Activated T-cell treated with anti-CD3 and anti-CD28 coated beads, Interleukin-2, amount 50 U/mL, for 48 hours (primary cell): ENCODE data around the gene SLC28A2.
A peak's percentile ranks its signal among the peaks of the same experiment; 100 is the strongest.
"Not testable (repeated sequence)": the region's sequence is repeated elsewhere in the genome, so short reads cannot be mapped to it uniquely, and the experiment has no call there.

Source experiments
- DNase-seq, 2 experiments: peaks; one replicate each; pipeline ENCODE4 v3.0.0-alpha.2; 2020

Gene SLC28A2

DNA sequence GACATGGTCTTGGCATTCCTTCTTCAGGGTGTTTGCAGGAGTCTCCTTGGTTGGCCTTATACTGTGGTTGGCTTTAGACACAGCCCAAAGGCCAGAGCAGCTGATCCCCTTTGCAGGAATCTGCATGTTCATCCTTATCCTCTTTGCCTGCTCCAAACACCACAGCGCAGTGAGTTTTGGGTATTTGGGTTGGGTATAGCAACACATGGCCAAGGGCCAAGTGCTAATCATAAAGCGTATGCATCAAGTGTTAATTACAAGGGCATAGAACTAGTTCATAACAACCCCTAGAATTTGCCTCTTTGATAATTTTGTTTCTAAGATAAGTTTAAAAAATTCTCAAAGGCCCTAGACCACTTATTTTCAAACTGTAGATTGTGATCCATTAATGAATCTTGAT lies 11.8 kb downstream of the SLC28A2 start:
- DNase-seq: no peak

DNA sequence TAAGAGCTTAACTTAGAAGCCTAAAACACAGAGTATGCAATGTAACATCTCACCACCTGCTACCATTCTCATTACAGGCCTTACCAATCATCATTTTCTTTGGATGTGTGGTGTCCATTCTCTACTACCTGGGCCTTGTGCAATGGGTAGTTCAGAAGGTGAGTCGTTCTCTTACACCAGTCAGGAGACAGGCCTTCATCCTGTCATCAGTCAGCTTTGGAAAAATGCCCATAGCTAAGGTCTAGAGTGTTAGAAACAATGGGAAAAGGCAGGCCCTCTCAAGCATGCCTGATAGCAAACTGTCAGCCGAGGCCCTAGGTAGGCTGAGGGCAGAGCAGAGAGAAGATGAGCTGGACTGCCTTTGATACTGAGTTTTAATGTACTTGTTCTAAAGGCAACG lies 13.5 kb downstream of the SLC28A2 start:
- DNase-seq: no peak

DNA sequence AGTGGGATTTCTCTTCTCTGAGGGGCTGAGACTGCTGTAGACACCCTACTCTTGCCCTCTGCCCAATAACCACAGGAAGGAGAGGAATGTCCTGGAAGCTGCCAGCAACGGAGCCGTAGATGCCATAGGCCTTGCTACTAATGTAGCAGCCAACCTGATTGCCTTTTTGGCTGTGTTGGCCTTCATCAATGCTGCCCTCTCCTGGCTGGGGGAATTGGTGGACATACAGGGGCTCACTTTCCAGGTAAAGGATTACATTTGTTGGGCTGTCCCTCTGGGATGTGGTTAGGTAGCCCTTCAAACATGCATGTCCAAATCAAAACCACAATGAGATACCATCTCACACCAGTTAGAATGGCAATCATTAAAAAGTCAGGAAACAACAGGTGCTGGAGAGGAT lies 16.1 kb downstream of the SLC28A2 start:
- no peak for DNase-seq

DNA sequence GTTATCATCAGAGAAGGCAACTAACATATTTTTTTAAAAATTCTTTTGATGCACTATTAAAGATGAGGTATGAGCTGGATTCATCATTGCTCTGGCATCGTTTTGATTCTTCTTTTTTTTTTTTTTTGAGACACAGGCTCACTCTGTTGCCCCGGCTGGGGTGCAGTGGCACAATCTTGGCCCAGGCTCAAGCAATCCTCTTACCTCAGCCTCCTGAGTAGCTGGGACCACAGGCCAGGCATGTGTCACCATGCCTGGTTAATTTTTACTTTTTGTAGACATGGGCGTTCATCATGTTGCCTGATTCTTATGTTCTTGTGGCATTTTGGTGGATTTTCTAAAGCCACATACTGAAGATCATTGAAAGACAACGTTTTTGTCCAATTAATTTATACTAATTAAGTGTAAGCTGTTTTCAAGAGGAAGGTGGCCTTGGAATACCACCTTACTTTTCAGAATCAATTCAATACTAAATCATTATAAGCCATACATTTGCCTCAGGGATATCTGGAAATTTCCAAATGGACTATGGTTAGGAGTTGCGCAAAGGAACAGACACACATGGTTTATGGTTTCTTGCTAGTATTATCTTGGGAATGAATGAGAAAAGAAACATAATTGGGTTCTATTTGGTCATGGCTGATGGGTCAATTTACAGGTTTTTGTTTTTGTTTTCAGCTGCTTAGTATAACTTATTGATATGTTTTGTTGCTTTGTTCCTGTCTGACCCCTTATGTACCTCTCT lies 22.8 kb downstream of the SLC28A2 start:
- no peak for DNase-seq

DNA sequence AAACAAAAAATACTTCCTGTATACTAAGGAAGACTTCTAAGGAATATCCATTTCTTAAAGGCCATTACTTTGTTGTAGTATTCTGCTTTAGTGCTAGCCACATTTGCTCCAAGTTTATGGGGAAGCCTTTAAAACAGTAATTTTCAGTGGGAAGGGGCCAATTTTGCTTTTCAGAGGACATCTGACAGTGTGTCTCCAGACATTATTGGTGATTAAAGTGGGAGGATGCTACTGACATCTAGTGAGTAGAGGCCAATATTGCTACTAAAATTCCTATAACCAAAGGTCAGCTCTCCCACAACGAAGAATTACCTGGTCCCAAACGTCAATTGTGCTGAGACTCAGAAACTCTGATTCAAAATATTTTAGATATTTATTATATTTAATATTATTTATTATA lies 24.8 kb downstream of the SLC28A2 start:
- no peak for DNase-seq

DNA sequence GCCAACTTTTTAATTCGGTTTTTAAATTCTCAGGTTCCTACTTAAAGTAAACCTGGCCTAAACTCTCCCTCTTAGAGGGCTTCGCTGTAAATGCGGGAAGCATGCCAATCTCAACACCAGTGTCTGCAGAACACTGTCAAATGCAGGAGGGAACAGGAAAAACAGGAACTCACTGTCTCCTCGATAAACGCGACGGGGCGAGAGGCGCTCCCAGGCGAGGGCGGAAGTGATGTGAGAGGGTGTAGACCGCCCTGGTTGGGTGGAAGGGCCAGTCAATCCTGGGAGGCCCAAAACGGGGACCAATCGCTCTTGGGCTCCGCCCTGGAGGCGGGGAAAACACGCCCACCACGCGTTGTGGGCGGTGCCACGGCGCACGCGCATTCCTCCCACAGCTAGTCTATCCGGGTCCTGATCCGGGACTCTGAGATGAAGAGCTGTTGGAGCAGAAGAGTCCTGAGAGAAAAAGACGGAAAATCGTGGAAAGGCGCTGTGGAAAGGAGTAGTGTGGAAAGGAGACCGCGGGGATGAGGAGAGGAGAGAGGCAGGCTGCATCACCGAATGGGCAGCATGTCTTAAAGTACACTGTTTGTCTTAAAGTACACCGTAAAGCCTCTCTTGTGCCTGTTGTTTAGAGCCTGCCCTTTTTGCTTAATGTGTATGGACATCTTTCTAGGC lies 27.1 kb downstream of the SLC28A2 start:
- DNase-seq: peak; percentile 100

DNA sequence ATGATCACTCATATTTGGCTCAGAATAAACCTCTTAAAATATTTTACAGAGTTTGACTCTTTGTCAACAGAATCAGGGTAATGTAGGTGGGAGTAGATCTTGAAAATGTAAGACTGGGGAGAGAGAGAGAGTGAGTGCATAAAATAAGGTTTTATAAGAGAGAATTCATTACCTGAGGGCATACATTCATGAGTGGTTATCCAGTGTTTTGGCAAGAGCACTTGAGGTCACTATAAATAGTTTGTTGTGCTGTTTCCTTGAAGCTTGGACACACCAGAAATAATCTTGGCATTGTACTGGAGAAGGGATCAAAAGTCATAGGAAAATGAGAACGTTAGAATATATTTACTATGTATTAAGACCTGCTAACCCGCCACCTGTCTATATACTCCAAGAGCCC lies 33.4 kb downstream of the SLC28A2 start:
- DNase-seq: no peak

DNA sequence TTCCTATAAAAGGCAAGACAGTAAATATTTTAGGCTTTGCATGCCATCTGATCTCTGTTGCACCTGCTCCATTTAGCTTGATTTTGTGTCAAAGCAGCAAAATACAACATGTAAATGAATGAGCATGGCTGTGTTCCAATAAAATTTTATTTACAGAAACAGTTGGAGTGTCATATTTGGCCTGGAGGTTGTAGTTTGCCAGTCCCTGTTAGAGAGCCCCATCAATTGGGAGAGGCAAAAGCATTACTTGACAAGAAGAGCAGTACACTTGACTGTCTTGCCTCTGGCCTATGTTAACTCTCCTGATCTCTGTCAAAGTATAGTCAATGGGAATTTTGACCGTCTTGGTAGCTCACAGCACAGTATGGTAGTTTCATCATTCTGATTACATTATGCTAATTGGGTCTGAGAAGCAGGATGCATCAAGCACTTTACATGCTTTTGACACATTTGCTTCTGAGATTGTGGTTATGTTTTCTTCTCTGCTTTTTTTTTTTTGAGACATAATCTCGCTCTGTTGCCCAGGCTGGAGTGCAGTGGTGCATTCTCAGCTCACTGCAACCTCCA lies 35.4 kb downstream of the SLC28A2 start:
- no peak for DNase-seq

DNA sequence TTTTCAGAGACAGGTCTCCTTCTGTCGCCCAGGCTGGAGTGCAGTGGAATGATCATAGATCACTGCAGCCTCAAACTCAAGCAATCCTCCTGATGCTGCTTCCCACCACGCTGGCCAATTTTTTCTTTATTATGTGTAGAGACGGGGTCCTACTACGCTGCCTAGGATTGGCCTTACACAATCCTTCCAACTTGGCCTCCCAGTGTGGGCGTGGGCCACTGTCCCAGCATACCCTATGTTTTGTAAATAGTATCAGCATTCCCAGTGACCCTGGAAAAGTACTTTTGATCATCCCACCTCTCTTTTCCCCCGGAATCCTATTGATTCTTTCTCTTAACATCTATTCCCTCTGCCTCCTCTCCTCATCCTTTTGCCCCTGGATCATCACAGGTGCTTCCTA lies 36.9 kb downstream of the SLC28A2 start:
- DNase-seq: no peak

DNA sequence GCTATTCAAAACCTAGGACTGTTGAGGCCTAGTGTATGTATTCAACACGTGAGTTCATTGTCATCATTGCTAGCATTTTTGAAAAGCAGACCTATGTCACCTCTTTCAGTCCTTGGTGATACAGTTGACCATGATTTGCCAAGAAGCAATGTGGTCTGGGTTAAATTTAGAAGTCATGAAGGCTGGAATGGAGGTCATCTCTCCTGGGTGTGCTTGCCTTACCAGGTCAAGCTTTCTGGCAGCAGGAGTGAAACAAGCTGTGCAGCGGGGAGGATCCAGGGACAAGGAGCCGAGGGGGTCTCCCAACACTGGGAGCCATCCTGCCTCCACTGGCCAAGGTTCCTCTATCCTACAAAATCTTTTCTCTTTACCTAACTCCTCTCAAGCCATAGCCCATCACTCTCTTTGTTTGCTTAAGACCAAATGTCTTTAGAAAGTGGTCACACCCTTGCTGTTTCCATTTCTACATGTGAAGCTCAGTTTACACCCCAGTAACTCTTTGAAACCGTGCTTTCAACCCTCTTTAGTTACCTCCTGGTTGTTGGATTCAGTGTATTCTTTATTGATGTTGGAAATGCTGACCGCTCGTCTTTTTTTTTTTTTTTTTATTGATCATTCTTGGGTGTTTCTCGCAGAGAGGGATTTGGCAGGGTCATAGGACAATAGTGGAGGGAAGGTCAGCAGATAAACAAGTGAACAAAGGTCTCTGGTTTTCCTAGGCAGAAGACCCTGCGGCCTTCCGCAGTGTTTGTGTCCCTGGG lies 40.0 kb downstream of the SLC28A2 start:
- DNase-seq: no peak

DNA sequence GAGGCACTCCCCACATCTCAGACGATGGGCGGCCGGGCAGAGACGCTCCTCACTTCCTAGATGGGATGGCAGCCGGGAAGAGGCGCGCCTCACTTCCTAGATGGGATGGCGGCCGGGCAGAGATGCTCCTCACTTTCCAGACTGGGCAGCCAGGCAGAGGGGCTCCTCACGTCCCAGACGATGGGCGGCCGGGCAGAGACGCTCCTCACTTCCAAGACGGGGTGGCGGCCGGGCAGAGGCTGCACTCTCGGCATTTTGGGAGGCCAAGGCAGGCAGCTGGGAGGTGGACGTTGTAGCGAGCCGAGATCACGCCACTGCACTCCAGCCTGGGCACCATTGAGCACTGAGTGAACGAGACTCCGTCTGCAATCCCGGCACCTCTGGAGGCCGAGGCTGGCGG lies 41.3 kb downstream of the SLC28A2 start:
- not testable (repeated sequence) for DNase-seq

DNA sequence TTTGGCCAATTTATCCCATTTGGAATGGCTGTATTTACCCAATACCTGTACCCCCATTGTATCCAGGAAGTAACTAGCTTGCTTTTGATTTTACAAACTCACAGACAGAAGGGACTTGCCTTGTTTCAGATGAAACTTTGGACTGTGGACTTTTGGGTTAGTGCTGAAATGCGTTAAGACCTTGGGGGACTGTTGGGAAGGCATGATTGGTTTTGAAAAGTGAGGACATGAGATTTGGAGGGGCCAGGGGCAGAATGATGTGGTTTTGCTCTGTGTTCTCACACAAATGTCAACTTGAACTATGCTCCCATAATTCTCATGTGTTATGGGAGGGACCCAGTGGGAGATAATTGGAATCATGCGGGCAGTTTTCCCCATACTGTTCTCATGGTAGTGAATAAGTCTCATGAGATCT lies 46.9 kb downstream of the SLC28A2 start:
- DNase-seq: not testable (repeated sequence)

DNA sequence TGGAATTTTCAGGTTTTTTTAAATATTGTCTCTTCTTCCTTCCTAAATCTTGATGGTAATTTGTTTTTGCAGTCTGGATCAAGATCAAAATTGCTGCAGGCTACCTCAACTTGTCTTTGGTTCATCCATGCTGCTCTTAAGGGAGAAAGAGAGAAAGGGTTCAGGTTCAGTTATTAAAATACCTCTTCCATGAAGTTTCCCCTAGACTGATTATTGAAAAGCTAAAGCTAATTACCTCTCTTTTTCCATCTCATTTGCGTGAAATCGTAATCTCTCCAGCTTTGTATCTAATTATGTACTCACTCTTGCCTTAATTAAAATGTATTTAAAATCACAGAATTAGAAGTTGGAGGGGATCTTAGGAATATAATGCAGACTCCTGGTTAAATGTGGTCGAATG lies 52.7 kb downstream of the SLC28A2 start:
- DNase-seq: no peak

DNA sequence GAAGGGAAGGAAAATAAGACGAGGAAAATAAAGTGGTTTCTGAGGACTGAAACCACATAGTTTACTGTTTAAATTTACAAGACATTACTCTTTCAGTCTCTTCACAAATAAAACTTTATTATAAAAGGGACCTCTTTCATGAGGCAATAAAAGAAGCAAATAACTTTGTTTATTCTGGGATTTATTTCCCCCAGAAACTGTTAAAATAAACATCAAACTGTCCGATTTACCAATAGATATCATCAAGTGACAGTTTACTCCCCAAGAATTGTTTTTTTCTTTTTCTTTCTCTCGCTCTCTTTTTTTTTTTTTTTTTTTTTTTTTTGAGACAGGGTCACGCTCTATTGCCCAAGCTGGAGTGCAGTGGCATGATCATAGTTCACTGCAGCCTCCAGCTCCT lies 54.1 kb downstream of the SLC28A2 start:
- no peak for DNase-seq

DNA sequence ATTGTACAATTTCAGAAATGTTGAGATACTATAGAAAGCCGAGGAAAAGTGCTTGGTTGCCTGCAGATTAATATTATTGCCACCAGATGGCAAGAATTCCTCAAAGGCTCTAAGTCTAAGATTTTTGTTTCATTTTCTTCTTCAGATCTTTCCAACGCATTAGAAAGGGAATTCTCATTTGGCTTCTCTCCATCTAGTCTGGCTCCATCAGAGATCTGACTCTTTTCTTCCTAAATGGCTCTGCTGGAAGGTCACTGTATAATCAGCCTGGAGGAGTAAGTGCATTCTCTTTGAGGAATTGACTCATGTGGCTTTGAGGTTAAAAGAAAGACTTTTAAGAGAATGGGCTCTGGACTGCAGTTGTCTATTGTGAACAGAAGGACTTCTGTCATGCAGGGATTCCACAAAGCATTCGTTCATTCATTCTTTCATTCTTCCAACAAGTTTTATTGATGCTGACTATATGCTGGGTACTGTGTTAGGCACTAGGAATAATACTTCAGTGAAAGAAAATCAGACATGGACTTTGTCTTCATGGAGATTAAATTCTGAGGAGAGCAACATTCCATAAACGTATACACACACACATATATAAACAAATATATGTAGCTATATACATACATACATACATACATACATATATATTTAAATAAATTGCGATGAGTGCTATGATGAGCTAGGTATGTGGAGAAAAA lies 55.3 kb downstream of the SLC28A2 start:
- DNase-seq: no peak

DNA sequence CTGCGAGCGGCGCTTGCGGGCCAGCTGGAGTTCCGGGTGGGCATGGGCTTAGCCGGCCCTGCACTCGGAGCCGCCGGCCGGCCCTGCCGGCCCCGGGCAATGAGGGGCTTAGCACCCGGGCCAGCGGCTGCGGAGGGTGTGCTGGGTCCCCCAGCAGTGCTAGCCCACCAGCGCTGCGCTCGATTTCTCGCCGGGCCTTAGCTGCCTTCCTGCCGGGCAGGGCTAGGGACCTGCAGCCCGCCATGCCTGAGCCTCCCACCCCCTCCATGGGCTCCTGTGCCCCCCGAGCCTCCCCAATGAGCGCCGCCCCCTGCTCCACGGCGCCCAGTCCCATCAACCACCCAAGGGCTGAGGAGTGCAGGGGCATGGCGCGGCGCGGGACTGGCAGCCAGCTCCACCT lies 62.1 kb downstream of the SLC28A2 start:
- not testable (repeated sequence) for DNase-seq

DNA sequence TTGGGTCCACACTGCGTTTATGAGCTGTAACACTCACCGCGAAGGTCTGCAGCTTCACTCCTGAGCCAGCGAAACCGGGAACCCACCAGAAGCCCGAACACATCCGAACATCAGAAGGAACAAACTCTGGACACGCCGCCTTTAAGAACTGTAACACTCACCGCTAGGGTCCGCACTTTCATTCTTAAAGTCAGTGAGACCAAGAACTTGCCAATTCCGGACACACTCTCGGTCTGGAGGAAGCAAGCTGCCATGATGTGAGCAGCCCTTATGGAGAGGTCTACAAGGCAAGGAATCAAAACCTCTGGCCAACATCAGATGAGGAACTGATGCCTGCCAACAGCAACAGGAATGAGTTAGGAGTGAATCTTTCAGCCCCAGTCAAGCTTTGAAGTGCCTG lies 62.9 kb downstream of the SLC28A2 start:
- no peak for DNase-seq

DNA sequence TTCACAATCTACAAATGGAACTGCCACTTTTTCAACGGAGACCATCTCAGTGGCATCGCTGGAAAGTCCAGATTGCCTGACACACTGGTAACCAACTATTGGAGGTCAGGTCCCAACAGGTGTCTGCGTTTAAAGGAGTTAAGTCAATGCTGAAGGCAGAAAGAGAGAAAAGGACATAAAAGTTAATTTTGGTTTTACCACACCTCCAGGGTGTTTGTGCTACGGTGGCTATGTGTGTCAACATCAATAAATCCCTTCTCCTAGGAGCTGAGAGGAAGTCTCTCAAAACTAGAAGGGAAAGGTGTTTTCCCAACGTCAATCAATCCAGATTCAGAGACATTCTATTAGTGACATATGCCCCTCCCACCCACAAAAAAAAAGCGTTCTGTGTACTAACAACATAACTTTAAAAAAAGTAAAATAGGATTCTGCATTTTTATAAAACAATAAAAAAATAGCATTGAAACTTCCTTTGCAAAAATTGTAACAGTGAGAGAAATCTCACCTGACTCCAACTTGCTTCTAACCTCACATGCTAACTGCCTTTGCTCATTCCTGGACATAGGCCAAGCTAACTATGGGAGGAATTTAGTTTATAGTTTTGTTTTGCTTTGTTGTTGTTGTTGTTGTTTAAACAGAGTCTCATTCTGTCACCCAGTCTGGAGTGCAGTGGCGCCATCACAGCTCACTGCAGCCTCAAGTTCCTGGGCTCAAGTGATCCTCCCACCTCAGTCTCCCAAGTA lies 67.6 kb downstream of the SLC28A2 start:
- no peak for DNase-seq

DNA sequence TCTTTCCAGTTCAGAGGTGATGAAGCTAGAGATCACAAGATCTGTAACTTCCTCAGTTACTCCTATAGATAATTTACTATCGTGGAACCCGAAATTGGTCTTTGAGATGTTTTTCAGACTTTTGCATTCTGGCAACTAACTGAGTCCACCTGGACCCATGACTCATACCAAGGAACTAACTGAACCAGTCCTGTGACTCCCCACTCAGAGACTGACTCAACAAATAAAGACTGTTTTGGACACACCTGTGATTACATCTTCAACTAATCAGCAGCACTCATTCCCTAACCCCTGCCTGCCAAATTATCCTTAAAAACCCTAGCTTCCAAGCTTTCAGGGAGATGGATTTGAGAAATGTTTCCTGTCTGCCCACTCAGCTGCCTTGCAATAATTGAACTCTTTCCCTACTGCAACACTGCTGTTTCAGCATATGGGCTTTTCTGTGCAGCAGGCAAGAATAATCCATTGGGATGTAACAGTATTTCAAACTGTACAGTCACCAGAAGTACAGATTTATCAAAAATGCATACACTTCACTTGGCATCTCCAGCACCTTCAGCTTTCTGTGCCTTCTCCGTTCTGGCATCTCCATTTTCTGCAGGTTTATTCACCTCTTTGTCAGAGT lies 68.7 kb downstream of the SLC28A2 start:
- no peak for DNase-seq

DNA sequence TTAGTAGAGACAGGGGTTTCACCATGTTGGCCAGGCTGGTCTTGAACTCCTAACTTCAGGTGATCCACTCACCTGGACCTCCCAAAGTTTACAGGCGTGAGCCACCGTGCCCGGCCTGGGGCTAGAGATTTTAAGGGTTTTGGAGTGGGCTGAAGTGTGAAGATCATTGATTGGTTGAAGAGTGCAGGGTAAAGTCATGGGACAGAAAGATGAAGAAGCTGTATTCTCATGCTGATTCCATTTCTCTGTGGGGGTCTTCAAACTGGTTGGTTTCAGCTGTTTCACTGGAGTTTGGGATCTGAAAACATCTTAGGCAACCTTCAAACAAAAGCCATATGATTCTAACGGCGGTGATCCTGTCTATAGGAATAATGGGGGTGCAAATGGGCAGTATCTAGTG lies 74.2 kb downstream of the SLC28A2 start:
- DNase-seq: no peak

DNA sequence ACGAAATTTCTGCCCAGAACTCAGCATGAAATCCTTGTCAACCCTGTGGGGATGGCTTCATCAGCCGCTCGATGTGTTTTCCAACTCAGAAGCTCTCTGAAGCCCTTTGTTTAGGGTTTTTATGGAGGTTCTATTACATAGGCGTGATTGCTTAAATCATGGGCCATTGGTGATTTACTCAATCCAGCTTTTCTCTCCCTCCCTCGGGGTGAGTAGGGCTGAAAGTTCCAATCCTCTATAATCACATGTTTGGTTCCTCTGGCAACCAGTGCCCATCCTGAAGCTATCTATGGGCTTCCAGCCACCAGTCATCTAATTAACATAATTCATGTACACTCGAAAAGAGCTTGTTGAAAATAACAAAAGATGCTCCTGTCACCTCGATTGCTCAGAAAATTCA lies 74.7 kb downstream of the SLC28A2 start:
- DNase-seq: no peak
